ENCODE data around the gene RGSL1. TPM values are rescaled to one million over a fixed set of nuclear protein-coding genes. Genes with fewer than 3 reads are reported as not detected.

The RGSL1 gene
- total and polyA plus RNA-seq, 2 of the 8 experiments (the other 6 are each of a cell fraction or from before 2014, with no cell fraction given), result not detected

- no peak overlapping the region for H3K4ac ChIP-seq (replicated peaks; ENCODE audit: insufficient read length, low read depth, low read length)
- no peak overlapping the region for H3K4me3 ChIP-seq (ENCODE audit: extremely low read depth in 1 of 4, insufficient read depth in 2 of 4, low read depth in 3 of 4, low read length in 4 of 4)
- no peaks in the 10 kb centered on the region for H4K20me1 ChIP-seq (replicated peaks in 1 of 2; ENCODE audit: control insufficient read depth in 1 of 2, insufficient read depth in 2 of 2, low read length in 2 of 2)
- no peak overlapping the region for H4K91ac ChIP-seq (replicated peaks; ENCODE audit: insufficient read length, low read length)
- CTCF ChIA-PET (ENCODE audit: partially characterized antibody), result interaction anchor here (1.2 kb wide), 1 partner anchor 14 kb away, joined by 4 read pairs; no protein-coding TSS in a partner anchor
- DNase-seq (ENCODE audit: low read depth in 1 of 2, low spot score in 2 of 2), result no peak
- H3K4me2 ChIP-seq (ENCODE audit: insufficient read depth in 1 of 2, low read depth in 2 of 2, low read length in 2 of 2), result no peak overlapping the region
- H3K23ac ChIP-seq (ENCODE audit: insufficient read length), result no peak overlapping the region
- no peak overlapping the region for H2BK5ac ChIP-seq (ENCODE audit: low read depth, low read length)
- no peak overlapping the region for H2BK12ac ChIP-seq (ENCODE audit: low read depth, low read length)
- POLR2A ChIA-PET (ENCODE audit: partially characterized antibody), result no interaction called here
- H3K56ac ChIP-seq (replicated peaks; ENCODE audit: insufficient read length, low read depth, low read length), result no peak overlapping the region
- H3K9me3 ChIP-seq (ENCODE audit: insufficient read depth in 2 of 2, low read depth in 1 of 2, low read length in 1 of 2), result no peaks in the 10 kb centered on the region; a peak in 1 of 4 replicates
- no peaks in the 10 kb centered on the region for H3K4me1 ChIP-seq (replicated peaks in 1 of 4; ENCODE audit: control insufficient read depth in 3 of 4, insufficient read depth in 4 of 4, low read length in 3 of 4)
- no peaks in the 10 kb centered on the region for H3K23me2 ChIP-seq (ENCODE audit: low read depth, low read length)
- H4K5ac ChIP-seq (ENCODE audit: insufficient read length, low read depth, low read length), result no peak overlapping the region
- H2BK120ac ChIP-seq (replicated peaks; ENCODE audit: low read depth, low read length), result no peak overlapping the region
- H2BK15ac ChIP-seq (ENCODE audit: low read length), result no peak overlapping the region
- 97% methylated on average over 2 of the region's 2 CpGs; no CpG with 5 or more reads in 1 of the 2 experiments for WGBS, 2 experiments (ENCODE audit: extremely low coverage in 1 of 2, insufficient coverage in 1 of 2, insufficient read length in 1 of 2, insufficient replicate concordance in 2 of 2, low coverage in 1 of 2, low lambda C conversion rate in 2 of 2, missing lambda C conversion rate in 1 of 2)
- H3K18ac ChIP-seq (ENCODE audit: extremely low read depth, low read length), result no peak overlapping the region
- H3K27me3 ChIP-seq (replicated peaks in 1 of 4; ENCODE audit: control insufficient read depth in 3 of 4, extremely low read depth in 1 of 4, insufficient read depth in 3 of 4, low read length in 3 of 4), result no peaks in the 10 kb centered on the region
- no peak overlapping the region for H4K8ac ChIP-seq (ENCODE audit: extremely low read depth, insufficient read depth, low read length)
- H3K79me2 ChIP-seq (ENCODE audit: control insufficient read depth in 1 of 2, insufficient read depth in 2 of 2, low read length in 2 of 2), result no peaks in the 10 kb centered on the region
- no peak for FAIRE-seq
- no peak overlapping the region for H2AK5ac ChIP-seq (ENCODE audit: low read depth, low read length)
- H3K9ac ChIP-seq (replicated peaks in 1 of 4; ENCODE audit: extremely low read depth in 1 of 4, low read depth in 3 of 4, low read length in 3 of 4), result no peak overlapping the region
- no peak overlapping the region for H3K27ac ChIP-seq (ENCODE audit: low read depth, low read length)
- H3K14ac ChIP-seq (ENCODE audit: insufficient read length), result no peak overlapping the region
- H2AFZ ChIP-seq (ENCODE audit: low read length), result no peak overlapping the region
- no peaks in the 10 kb centered on the region for H3K79me1 ChIP-seq (ENCODE audit: low read depth, low read length)
- no peak overlapping the region for H2BK20ac ChIP-seq (ENCODE audit: low read length)
- no peaks in the 10 kb centered on the region for H3K36me3 ChIP-seq (ENCODE audit: control insufficient read depth in 2 of 4, insufficient read depth in 4 of 4, low read length in 3 of 4)
- no peak for TF ChIP-seq POLR2A (IDR thresholded peaks at IDR 0.05; ENCODE audit: control extremely low read depth in 1 of 2, low read depth in 2 of 2, low read length in 2 of 2)
- TF ChIP-seq CHD1 (IDR thresholded peaks at IDR 0.05; ENCODE audit: low read depth, low read length), result no peak
- no peak for TF ChIP-seq TAF7 (optimal IDR thresholded peaks at IDR 0.05; ENCODE audit: borderline replicate concordance, low read depth, low read length)
- no peak for TF ChIP-seq SP1 (IDR thresholded peaks at IDR 0.05; ENCODE audit: low read depth, low read length)
- TF ChIP-seq EGR1 (IDR thresholded peaks at IDR 0.05; ENCODE audit: borderline replicate concordance, low read depth, low read length), result no peak
- no peak for TF ChIP-seq NANOG (IDR thresholded peaks at IDR 0.05; ENCODE audit: insufficient read depth, low read depth, low read length, poor library complexity, severe bottlenecking)
- no peak for TF ChIP-seq YY1 (IDR thresholded peaks at IDR 0.05; ENCODE audit: low read depth, low read length)
- TF ChIP-seq SIX5 (IDR thresholded peaks at IDR 0.05; ENCODE audit: low read depth, low read length), result no peak
- no peak for TF ChIP-seq TCF12 (IDR thresholded peaks at IDR 0.05; ENCODE audit: low read depth, low read length)
- TF ChIP-seq SP4 (IDR thresholded peaks at IDR 0.05; ENCODE audit: low read length), result no peak
- no peak for TF ChIP-seq TEAD4 (IDR thresholded peaks at IDR 0.05; ENCODE audit: low read depth, low read length)
- no peak for TF ChIP-seq SIN3A (conservative IDR thresholded peaks at IDR 0.05 in 1 of 2, IDR thresholded peaks at IDR 0.05 in 1 of 2; ENCODE audit: low read depth in 1 of 2, low read length in 2 of 2)
- no peak for TF ChIP-seq SUZ12 (IDR thresholded peaks at IDR 0.05; ENCODE audit: low read length)
- TF ChIP-seq TAF1 (IDR thresholded peaks at IDR 0.05; ENCODE audit: low read depth, low read length), result no peak
- no peak for TF ChIP-seq POLR2AphosphoS5 (IDR thresholded peaks at IDR 0.05; ENCODE audit: low read depth, low read length)
- TF ChIP-seq BACH1 (IDR thresholded peaks at IDR 0.05; ENCODE audit: low read length), result no peak
- TF ChIP-seq BRCA1 (IDR thresholded peaks at IDR 0.05; ENCODE audit: low read depth, low read length), result no peak
Measured at GRCh38 chr1:182552527-182552926, 102.6 kb downstream of the RGSL1 start.

Data from H1 (cell line).